H1 (cell line): Measurements from ENCODE around the gene GDF2. TPM values are rescaled to one million over a fixed set of nuclear protein-coding genes. Genes with fewer than 3 reads are reported as not detected.

Experiments used
- CHD2 ChIP-seq: IDR thresholded peaks from 2 replicates; pipeline ENCODE4 v1.6.1; 2012; ENCODE audit warnings: low read length, improper control_type of control experiment
- GABPA ChIP-seq: IDR thresholded peaks from 2 replicates; pipeline ENCODE4 v1.6.1; 2011; ENCODE audit warnings: mild to moderate bottlenecking, low read length, moderate library complexity, borderline replicate concordance; ENCODE audit not compliant: insufficient read depth
- RBBP5 ChIP-seq: IDR thresholded peaks from 2 replicates; pipeline ENCODE4 v1.7.1; 2012; ENCODE audit warnings: low read depth, mild to moderate bottlenecking, inconsistent platforms, low read length, moderate library complexity, borderline replicate concordance
- SIX5 ChIP-seq: IDR thresholded peaks from 2 replicates; pipeline ENCODE4 v1.6.1; 2011; ENCODE audit warnings: mild to moderate bottlenecking, low read depth, low read length
- polyA plus RNA-seq, 7 experiments: library from polyadenylated mRNA; depleted of rRNA in 3 of 7; stranded (reverse) in 5 of 7; unstranded in 2 of 7; fragments of >200 nt in 5 of 7; fragments of 200-250 nt in 2 of 7; gene quantifications; 1 replicate in 5 of 7; 2 replicates in 1 of 7; 4 replicates in 1 of 7; pipeline versions ENCODE4 v1.2.1 to v1.2.3, GENCODE V29; 2011 to 2013; ENCODE audit warnings: missing spikeins in 2 of 7, mixed read lengths in 2 of 7
- total RNA-seq: library from RNA; stranded (reverse); fragmentation: NEBNext Ultra II Directional; extraction: Animal tissue kit (Norgen Biotek cat#: 25700); gene quantifications from 2 replicates; pipeline ENCODE4 v1.2.1, GENCODE V29; 2021

The GDF2 gene
- total and polyA plus RNA-seq, 2 of the 8 experiments (the other 6 are each of a cell fraction or from before 2014, with no cell fraction given): not detected

GRCh38 chr10:47300429-47300931, 21.8 kb upstream of the GDF2 start (continued):
- no peak for TF ChIP-seq CHD2
- no peak for TF ChIP-seq RBBP5
- TF ChIP-seq GABPA: no peak
- no peak for TF ChIP-seq SIX5
